ENCODE measurements around the gene CST7. TPM values are rescaled to one million over a fixed set of nuclear protein-coding genes. Genes with fewer than 3 reads are reported as not detected.
"Not testable (repeated sequence)": the region's sequence is repeated elsewhere in the genome, so short reads cannot be mapped to it uniquely, and the experiment has no call there.

Gene CST7
- total RNA-seq, 1 experiment from 2014 or later: not detected

DNA sequence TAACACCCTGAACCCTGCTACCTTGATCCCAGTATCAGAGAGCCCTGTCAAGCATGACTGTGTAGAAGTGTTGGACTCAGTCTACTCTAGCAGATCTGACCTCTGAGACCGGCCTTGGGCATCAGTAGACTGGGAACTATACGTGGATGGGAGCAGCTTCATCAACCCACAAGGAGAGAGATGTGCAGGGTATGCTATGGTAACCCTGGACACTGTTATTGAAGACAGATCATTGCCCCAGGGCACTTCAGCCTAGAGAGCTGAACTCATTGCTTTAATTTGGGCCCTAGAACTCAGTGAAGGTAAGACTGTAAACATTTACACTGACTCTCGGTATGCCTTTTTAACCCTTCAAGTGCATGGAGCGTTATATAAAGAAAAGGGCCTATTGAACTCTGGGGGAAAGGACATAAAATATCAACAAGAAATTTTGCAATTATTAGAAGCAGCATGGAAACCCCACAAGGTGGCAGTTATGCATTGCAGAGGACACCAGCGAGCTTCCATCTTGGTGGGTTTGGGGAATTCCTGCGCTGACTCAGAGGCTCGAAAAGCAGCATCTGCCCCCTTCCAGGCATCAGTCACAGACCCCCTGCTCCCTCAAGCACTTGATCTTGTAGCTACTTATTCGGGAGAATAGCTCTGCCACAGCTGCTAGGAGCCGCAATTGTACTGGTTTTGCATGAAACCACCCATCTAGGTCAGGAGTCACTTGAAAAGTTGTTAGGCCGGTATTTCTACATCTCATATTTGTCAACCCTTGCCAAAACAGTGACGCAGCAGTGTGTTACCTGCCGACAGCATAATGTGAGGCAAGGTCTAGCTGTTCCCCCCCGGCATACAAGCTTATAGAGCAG, 19.0 kb upstream of the CST7 start:
- intact Hi-C loops (cut with micrococcal nuclease): loop anchor here (5.0 kb wide), 2 partner anchors 62 to 137 kb away; partner anchors contain the start of gene APMAP
- BruUV-seq (replicated peaks): not testable (repeated sequence)
- CTCF ChIA-PET: interaction anchor here (0.7 to 1.2 kb wide), 3 partner anchors 44 to 64 kb away, joined by 3 to 4 read pairs (median 3); no protein-coding TSS in a partner anchor

DNA sequence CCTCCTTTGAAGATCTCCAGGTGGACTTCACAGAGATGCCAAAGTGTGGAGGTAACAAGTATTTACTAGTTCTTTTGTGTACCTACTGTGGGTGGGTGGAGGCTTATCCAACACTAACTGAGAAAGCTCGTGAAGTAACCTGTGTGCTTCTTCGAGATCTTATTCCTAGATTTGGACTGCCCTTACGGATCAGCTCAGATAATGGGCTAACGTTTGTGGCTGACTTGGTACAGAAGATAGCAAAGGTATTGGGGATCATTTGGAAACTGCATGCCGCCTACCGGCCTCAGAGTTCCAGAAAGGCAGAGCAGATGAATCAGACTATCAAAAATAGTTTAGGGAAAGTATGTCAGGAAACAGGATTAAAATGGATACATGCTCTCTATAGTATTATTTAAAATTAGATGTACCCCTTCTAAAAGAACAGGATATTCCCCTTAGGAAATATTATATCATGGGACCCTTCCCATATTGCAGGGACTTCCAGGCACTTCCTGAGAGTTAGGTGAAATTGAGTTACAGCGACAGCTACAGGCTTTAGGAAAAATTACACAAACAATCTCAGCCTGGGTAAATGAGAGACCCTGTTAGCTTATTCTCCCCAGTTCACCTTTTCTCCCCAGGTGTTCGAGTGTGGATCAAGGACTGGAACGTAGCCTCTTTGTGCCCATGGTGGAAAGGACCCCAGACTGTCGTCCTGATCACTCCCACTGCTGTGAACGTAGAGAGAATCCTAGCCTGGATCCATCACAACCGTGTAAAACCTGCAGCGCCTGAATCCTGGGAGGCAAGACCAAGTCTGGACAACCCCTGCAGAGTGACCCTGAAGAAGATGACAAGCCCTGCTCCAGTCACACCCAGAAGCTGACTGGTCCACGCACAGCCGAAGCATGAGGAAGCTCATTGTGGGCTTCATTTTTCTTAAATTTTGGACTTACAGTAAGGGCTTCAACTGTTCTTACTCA, 18.1 kb upstream of the CST7 start:
- ChIA-PET CTCF (interaction anchor here (0.7 to 1.2 kb wide), 3 partner anchors 43 to 63 kb away, joined by 3 to 4 read pairs (median 3); no protein-coding TSS in a partner anchor), POLR2A (ENCODE audit: unreplicated experiment) (interaction anchor here (0.5 kb wide), 1 partner anchor 1510 kb away, joined by 3 read pairs; the partner anchor contains the start of gene NAPB)
- not testable (repeated sequence) for H3F3A ChIP-seq (ENCODE audit: low read length, unreplicated experiment); H4K20me1 ChIP-seq (ENCODE audit: low read length); H3K79me2 ChIP-seq (ENCODE audit: low read length); H3K27me3 ChIP-seq (ENCODE audit: low read length); H3K9me3 ChIP-seq (ENCODE audit: low read length); H3K36me3 ChIP-seq (ENCODE audit: low read depth, low read length); H3K9me2 ChIP-seq (replicated peaks; ENCODE audit: low read length)
- peak overlapping the region; percentile 83 for H3K27ac ChIP-seq (ENCODE audit: low read length)
- peak overlapping the region; percentile 66 for H3K4me3 ChIP-seq (ENCODE audit: low read length)
- peak overlapping the region; percentile 85 for H3K4me2 ChIP-seq (ENCODE audit: low read length)
- H2AFZ ChIP-seq (ENCODE audit: low read length): peak overlapping the region; percentile 68
- TSS peak; percentile 85 for BruUV-seq (replicated peaks)
- H3K9ac ChIP-seq (ENCODE audit: low read length): peak overlapping the region; percentile 57
- peak; percentile 42 for ATAC-seq
- H3K4me1 ChIP-seq (ENCODE audit: insufficient read depth, low read length): peaks cover 40% of the 10 kb centered on the region
- TF ChIP-seq, protein P1, sequence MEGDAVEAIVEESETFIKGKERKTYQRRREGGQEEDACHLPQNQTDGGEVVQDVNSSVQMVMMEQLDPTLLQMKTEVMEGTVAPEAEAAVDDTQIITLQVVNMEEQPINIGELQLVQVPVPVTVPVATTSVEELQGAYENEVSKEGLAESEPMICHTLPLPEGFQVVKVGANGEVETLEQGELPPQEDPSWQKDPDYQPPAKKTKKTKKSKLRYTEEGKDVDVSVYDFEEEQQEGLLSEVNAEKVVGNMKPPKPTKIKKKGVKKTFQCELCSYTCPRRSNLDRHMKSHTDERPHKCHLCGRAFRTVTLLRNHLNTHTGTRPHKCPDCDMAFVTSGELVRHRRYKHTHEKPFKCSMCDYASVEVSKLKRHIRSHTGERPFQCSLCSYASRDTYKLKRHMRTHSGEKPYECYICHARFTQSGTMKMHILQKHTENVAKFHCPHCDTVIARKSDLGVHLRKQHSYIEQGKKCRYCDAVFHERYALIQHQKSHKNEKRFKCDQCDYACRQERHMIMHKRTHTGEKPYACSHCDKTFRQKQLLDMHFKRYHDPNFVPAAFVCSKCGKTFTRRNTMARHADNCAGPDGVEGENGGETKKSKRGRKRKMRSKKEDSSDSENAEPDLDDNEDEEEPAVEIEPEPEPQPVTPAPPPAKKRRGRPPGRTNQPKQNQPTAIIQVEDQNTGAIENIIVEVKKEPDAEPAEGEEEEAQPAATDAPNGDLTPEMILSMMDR (conservative IDR thresholded peaks at IDR 0.05; ENCODE audit: low read depth, low read length): peak; percentile 68
- peak; percentile 37 for DNase-seq
- intact Hi-C loops (cut with micrococcal nuclease): loop anchor here (5.0 kb wide), 2 partner anchors 61 to 136 kb away; partner anchors contain the start of gene APMAP

More for the DNA sequence above, 19.0 kb upstream of the CST7 start:
- Histone ChIP-seq H3K27ac (ENCODE audit: low read length) (peak overlapping the region; percentile 83), H2AFZ (ENCODE audit: low read length) (peak overlapping the region; percentile 68), H3K4me1 (ENCODE audit: insufficient read depth, low read length) (peaks cover 40% of the 10 kb centered on the region), H3K4me2 (ENCODE audit: low read length) (peak overlapping the region; percentile 85), H3K4me3 (ENCODE audit: low read length) (peak overlapping the region; percentile 66), H3K9ac (ENCODE audit: low read length) (peak overlapping the region; percentile 57)
- DNase-seq (peak; percentile 98), ATAC-seq (peak; percentile 66)
- POLR2A ChIA-PET (ENCODE audit: unreplicated experiment): interaction anchor here (0.5 kb wide), 1 partner anchor 1509 kb away, joined by 3 read pairs; the partner anchor contains the start of gene NAPB
- not testable (repeated sequence) for H3K9me2 ChIP-seq (replicated peaks; ENCODE audit: low read length); H3F3A ChIP-seq (ENCODE audit: low read length, unreplicated experiment); H4K20me1 ChIP-seq (ENCODE audit: low read length); H3K36me3 ChIP-seq (ENCODE audit: low read depth, low read length); H3K27me3 ChIP-seq (ENCODE audit: low read length); H3K9me3 ChIP-seq (ENCODE audit: low read length); H3K79me2 ChIP-seq (ENCODE audit: low read length)
- TF ChIP-seq, protein P1 (conservative IDR thresholded peaks at IDR 0.05; ENCODE audit: low read depth, low read length): peak; percentile 50; the same call in 1 of the 2 replicates

DNA sequence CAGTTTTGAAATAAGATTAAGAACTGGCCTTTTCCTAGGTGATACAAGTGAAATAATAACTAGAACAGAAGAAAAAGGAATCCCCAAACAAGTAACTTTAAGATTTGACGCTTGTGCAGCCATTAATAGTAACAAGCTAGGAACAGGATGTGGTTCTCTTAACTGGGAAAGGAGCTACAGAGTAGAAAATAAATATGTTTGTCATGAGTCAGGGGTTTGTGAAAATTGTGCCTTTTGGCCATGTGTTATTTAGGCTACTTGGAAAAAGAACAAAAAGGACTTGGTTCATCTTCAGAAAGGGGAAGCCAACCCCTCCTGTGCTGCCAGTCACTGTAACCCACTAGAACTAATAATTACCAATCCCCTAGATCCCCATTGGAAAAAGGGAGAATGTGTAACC, 17.2 kb upstream of the CST7 start:
- DNase-seq: peak; percentile 32
- H3F3A ChIP-seq (ENCODE audit: low read length, unreplicated experiment); H3K27me3 ChIP-seq (ENCODE audit: low read length); H3K36me3 ChIP-seq (ENCODE audit: low read depth, low read length); BruUV-seq (replicated peaks); POLR2A ChIA-PET (ENCODE audit: unreplicated experiment); H3K9me2 ChIP-seq (replicated peaks; ENCODE audit: low read length); H3K9me3 ChIP-seq (ENCODE audit: low read length); CTCF ChIA-PET; H4K20me1 ChIP-seq (ENCODE audit: low read length); H3K79me2 ChIP-seq (ENCODE audit: low read length); ATAC-seq: not testable (repeated sequence)
- H3K4me1 ChIP-seq (ENCODE audit: insufficient read depth, low read length): peaks cover 40% of the 10 kb centered on the region
- H3K9ac ChIP-seq (ENCODE audit: low read length): peak overlapping the region; percentile 12
- peak overlapping the region; percentile 60 for H2AFZ ChIP-seq (ENCODE audit: low read length)
- intact Hi-C loops (cut with micrococcal nuclease): loop anchor here (5.0 kb wide), 2 partner anchors 60 to 135 kb away; partner anchors contain the start of gene APMAP
- H3K4me2 ChIP-seq (ENCODE audit: low read length): peak overlapping the region; percentile 85
- H3K27ac ChIP-seq (ENCODE audit: low read length): peak overlapping the region; percentile 83
- peak overlapping the region; percentile 66 for H3K4me3 ChIP-seq (ENCODE audit: low read length)
